ENCODE data around the gene MICAL3.

Gene MICAL3

GRCh38 chr22:18024956-18025720 lies 777 bp upstream of the MICAL3 start:
- no peaks in the 10 kb centered on the region for H3K9me2 ChIP-seq (ENCODE audit: low read depth, low read length)
- peak overlapping the region; percentile 43 for H3K4me3 ChIP-seq (ENCODE audit: low read depth, low read length, poor library complexity, severe bottlenecking)
- no peaks in the 10 kb centered on the region for H3K9me3 ChIP-seq (ENCODE audit: low read length)
- no peak overlapping the region for H3K27ac ChIP-seq (ENCODE audit: low read depth, low read length, poor library complexity, severe bottlenecking)
- H3K36me3 ChIP-seq (ENCODE audit: insufficient read depth, low read length): no peaks in the 10 kb centered on the region
- TF ChIP-seq CTCF (IDR thresholded peaks at IDR 0.05; ENCODE audit: low read length) (no peak), EZH2 (IDR thresholded peaks at IDR 0.05; ENCODE audit: borderline replicate concordance, low read length) (no peak)
- H3K4me2 ChIP-seq (ENCODE audit: low read length): peak overlapping the region; percentile 57
- H3K9ac ChIP-seq (ENCODE audit: low read length): no peak overlapping the region
- no peak overlapping the region for H2AFZ ChIP-seq (ENCODE audit: low read length)
- H3F3A ChIP-seq (ENCODE audit: insufficient read depth, low read length): no peaks in the 10 kb centered on the region
- no peaks in the 10 kb centered on the region for H3K27me3 ChIP-seq (ENCODE audit: insufficient read depth, low read length)
- no peaks in the 10 kb centered on the region for H4K20me1 ChIP-seq (ENCODE audit: insufficient read depth, low read length)
- peaks cover 11% of the 10 kb centered on the region for H3K4me1 ChIP-seq (ENCODE audit: insufficient read depth, low read length, severe bottlenecking)
- no peaks in the 10 kb centered on the region for H3K79me2 ChIP-seq (ENCODE audit: insufficient read depth, low read length)

GRCh38 chr22:18023509-18024275 lies 669 bp downstream of the MICAL3 start:
- peak overlapping the region; percentile 42; the same call in 1 of the 2 replicates for H3K9ac ChIP-seq (ENCODE audit: low read length)
- H3F3A ChIP-seq (ENCODE audit: insufficient read depth, low read length): no peaks in the 10 kb centered on the region
- H3K27ac ChIP-seq (ENCODE audit: low read depth, low read length, poor library complexity, severe bottlenecking): no peak overlapping the region
- H4K20me1 ChIP-seq (ENCODE audit: insufficient read depth, low read length): no peaks in the 10 kb centered on the region
- H3K27me3 ChIP-seq (ENCODE audit: insufficient read depth, low read length): no peaks in the 10 kb centered on the region
- peak overlapping the region; percentile 57 for H3K4me3 ChIP-seq (ENCODE audit: low read depth, low read length, poor library complexity, severe bottlenecking)
- H3K9me2 ChIP-seq (ENCODE audit: low read depth, low read length): no peaks in the 10 kb centered on the region
- H3K9me3 ChIP-seq (ENCODE audit: low read length): no peaks in the 10 kb centered on the region
- peak overlapping the region; percentile 72 for H3K4me2 ChIP-seq (ENCODE audit: low read length)
- H3K36me3 ChIP-seq (ENCODE audit: insufficient read depth, low read length): no peaks in the 10 kb centered on the region
- no peaks in the 10 kb centered on the region for H3K79me2 ChIP-seq (ENCODE audit: insufficient read depth, low read length)
- peaks cover 11% of the 10 kb centered on the region for H3K4me1 ChIP-seq (ENCODE audit: insufficient read depth, low read length, severe bottlenecking)
- TF ChIP-seq CTCF (IDR thresholded peaks at IDR 0.05; ENCODE audit: low read length): no peak
- TF ChIP-seq EZH2 (IDR thresholded peaks at IDR 0.05; ENCODE audit: borderline replicate concordance, low read length): no peak
- H2AFZ ChIP-seq (ENCODE audit: low read length): no peak overlapping the region

- no peaks in the 10 kb centered on the region for H3K36me3 ChIP-seq (ENCODE audit: insufficient read depth, low read length)
- H3K4me3 ChIP-seq (ENCODE audit: low read depth, low read length, poor library complexity, severe bottlenecking): no peak overlapping the region
- no peaks in the 10 kb centered on the region for H4K20me1 ChIP-seq (ENCODE audit: insufficient read depth, low read length)
- no peaks in the 10 kb centered on the region for H3F3A ChIP-seq (ENCODE audit: insufficient read depth, low read length)
- H3K9me2 ChIP-seq (ENCODE audit: low read depth, low read length): no peaks in the 10 kb centered on the region
- no peak overlapping the region for H3K27ac ChIP-seq (ENCODE audit: low read depth, low read length, poor library complexity, severe bottlenecking)
- peaks cover 11% of the 10 kb centered on the region for H3K4me1 ChIP-seq (ENCODE audit: insufficient read depth, low read length, severe bottlenecking)
- no peaks in the 10 kb centered on the region for H3K79me2 ChIP-seq (ENCODE audit: insufficient read depth, low read length)
- no peak overlapping the region for H3K9ac ChIP-seq (ENCODE audit: low read length)
- TF ChIP-seq CTCF (IDR thresholded peaks at IDR 0.05; ENCODE audit: low read length): no peak
- no peak for TF ChIP-seq EZH2 (IDR thresholded peaks at IDR 0.05; ENCODE audit: borderline replicate concordance, low read length)
- no peaks in the 10 kb centered on the region for H3K27me3 ChIP-seq (ENCODE audit: insufficient read depth, low read length)
- H3K4me2 ChIP-seq (ENCODE audit: low read length): no peak overlapping the region
- H2AFZ ChIP-seq (ENCODE audit: low read length): no peak overlapping the region
- H3K9me3 ChIP-seq (ENCODE audit: low read length): no peaks in the 10 kb centered on the region
Observed at GRCh38 chr22:18022876-18023275, 1.5 kb downstream of the MICAL3 start.
